IPS-11a (cell line): ENCODE results near the gene ASIP.
"Not testable (repeated sequence)": the region's sequence is repeated elsewhere in the genome, so short reads cannot be mapped to it uniquely, and the experiment has no call there.

Experiments
- H3K4me3 ChIP-seq: one replicate; pipeline ENCODE4 v1.5.1; 2013; ENCODE audit warnings: low read depth, low read length, control low read depth

ASIP gene

GRCh38 chr20:34282041-34282440 is 40.8 kb downstream of the ASIP start:
- no peak overlapping the region for H3K4me3 ChIP-seq

DNA sequence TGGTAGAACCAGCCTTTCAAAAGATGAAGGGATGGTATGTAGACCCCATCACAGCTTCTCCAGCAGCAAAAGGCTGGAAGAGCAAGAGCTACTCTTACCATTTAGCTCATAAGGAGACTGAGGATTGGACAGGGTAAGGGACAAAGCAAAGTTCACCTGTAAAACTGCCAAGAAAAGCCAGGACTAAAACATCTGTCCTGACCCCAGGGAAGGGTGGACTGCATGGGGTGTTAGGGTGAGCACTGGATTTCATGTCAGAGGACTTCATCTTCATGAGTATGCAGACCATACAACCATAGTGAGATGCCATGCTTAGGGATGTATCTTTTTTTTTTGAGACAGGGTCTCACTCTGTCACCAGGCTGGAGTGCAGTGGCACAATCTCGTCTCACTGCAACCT is 42.6 kb downstream of the ASIP start:
- no peak overlapping the region for H3K4me3 ChIP-seq

GRCh38 chr20:34285450-34285849 is 44.2 kb downstream of the ASIP start:
- H3K4me3 ChIP-seq = no peak overlapping the region

DNA sequence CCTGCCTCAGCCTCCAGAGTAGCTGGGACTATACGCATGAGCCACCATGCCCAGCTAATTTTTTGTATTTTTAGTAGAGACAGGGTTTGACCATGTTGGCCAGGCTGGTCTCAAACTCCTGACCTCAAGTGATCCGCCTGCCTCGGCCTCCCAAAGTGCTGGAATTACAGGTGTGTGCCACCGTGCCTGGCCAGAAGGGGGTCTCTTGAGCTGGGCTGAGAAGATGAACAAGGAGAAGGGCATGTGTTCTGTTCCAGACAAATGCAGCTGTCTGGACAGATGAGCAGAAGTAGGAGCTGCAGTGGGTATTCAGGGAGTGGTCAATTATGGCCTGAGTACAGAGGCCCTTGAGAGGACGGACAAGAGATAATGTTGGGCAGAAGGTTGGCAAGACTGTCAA is 46.3 kb downstream of the ASIP start:
- not testable (repeated sequence) for H3K4me3 ChIP-seq

- H3K4me3 ChIP-seq = no peak overlapping the region
Measured at GRCh38 chr20:34290471-34290870, 49.2 kb downstream of the ASIP start.

DNA sequence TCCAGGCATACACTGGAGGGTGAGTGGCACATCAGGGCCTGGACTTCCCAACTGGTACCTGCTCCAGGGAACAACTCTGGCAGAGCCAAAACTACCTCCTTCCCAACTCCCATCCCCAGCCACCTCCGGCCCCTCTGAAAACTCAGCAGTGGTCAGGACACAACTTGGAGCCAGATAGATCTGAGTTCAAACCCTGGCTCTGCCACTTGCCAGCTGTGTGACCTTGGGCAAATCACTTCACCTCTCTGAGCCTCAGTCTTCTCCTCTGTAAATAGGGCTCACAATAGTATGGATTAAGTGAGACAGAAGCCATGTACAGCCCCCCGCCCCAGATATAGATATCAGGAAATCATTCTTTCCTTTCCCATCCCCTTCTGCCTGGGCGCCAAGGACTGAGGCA is 51.3 kb downstream of the ASIP start:
- no peak overlapping the region for H3K4me3 ChIP-seq

DNA sequence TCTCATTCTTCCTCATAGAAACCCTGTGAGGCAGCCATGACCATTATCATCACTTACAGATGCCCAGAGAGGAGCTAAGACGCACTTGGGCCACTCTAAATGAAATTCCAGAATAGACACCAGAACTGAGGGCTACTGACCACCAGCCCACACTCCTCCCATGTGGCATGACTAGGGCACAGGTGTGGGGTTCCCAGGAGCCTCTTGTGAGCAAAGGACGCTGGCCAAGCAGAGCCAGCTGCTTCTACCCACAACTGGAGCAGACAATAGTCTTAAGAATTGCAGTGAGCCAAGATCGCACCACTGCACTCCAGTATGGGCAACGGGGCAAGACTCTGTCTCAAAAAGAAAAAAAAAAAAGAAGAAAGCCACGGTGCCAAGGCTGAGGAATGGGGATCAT is 51.9 kb downstream of the ASIP start:
- H3K4me3 ChIP-seq = no peak overlapping the region

GRCh38 chr20:34293589-34293988 is 52.4 kb downstream of the ASIP start:
- no peak overlapping the region for H3K4me3 ChIP-seq

GRCh38 chr20:34294563-34294962 is 53.3 kb downstream of the ASIP start:
- no peak overlapping the region for H3K4me3 ChIP-seq

DNA sequence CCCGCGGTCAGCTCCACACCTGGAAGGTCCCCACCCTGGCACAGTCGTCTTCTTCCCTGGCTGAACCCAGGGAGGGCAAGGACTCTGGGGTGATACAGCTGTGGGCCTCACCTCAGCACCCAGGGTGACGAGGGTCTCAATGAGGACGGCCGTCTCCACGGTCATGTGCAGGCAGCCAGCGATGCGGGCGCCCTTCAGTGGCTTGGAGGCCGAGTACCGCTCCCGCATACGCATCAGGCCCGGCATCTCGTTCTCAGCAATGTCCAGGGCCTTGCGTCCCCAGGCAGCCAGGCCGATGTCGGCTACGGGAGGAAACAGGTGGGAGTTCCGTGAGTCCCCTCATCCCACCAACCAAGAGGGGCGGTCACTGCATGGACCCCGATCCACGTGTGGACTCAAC is 54.1 kb downstream of the ASIP start:
- no peak overlapping the region for H3K4me3 ChIP-seq

GRCh38 chr20:34296468-34296867 is 55.2 kb downstream of the ASIP start:
- H3K4me3 ChIP-seq = no peak overlapping the region

DNA sequence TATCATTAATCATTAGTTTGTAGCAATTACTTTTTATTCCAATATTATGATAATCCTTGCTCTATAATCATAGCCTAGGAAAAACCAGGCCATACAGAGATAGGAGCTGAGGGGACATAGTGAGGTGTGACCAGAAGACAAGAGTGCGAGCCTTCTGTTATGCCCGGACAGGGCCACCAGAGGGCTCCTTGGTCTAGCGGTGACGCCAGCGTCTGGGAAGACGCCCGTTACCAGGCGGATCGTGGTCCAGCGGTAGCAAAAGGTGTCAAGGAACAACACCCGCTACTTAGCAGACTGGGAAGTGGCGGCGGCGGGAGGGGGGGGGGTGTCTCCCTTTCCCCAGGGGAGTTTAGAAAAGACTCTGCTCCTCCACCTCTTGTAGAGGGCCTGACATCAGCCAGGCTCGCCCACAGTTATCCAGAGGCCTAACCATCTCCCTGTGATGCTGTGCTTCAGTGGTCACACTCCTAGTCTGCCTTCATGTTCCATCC is 57.1 kb downstream of the ASIP start:
- not testable (repeated sequence) for H3K4me3 ChIP-seq

- H3K4me3 ChIP-seq = no peak overlapping the region
Measured at GRCh38 chr20:34299556-34300255, 58.5 kb downstream of the ASIP start.

DNA sequence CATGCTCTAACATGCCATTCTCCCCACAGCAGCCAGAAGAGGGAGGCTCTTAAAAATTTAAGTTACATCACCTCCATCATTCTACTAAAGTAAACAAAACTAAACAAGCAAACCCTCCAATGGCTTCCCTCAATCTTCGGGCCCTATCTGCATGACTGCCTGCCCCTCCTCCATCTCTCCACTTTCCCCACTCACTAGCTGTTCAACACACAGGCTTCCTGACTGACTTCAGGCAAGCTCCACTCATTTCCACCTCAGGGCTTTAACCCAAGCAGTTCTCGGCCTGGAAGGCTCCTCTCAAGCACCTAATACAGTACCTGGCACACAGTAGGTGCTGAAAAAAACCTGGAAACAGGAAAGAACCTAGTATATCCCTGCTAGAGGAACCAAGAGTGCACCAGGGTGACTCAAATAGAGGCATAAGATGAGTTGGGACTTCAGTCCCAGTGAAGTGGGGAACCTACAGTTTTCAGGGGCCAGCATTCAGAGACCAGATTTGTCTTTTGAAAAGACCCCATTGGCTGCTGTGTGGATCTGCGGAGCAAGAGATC is 59.1 kb downstream of the ASIP start:
- no peak overlapping the region for H3K4me3 ChIP-seq

DNA sequence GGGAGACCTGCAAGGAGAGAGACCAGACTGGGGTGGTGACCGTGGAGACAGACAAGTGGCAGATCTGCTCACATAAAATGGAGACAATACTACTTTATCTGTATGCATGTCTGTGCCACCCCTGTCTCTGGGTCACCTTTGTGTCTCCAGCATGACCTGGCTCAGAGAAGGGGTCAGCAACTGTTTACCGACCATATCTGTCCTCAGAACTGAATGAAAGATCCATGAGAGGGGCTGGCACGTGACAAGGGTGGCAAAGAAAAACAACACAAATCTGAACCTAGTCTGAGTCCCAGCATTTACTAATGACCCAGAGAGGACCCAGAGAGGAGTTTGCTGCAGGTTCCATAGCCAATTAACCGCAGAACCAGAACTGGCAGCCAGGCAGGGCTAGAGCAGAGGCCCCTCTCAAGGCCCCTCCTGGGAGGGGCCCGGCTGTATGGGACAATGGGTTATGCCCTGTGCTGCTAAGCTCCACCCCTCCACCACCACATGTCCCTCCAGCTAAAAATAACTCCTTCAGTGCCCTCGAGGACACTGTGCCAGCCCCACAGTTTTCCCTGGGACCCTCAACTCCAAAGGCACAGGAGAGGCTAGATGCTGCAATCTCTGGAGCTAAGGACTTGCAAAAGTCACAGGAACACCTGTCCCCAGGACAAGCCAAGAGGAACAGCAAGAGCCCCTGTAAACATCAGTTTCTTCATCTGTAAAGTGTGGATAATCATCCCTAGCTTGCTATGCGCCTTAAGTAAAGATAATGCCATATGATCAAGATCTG is 59.8 kb downstream of the ASIP start:
- H3K4me3 ChIP-seq = no peak overlapping the region

DNA sequence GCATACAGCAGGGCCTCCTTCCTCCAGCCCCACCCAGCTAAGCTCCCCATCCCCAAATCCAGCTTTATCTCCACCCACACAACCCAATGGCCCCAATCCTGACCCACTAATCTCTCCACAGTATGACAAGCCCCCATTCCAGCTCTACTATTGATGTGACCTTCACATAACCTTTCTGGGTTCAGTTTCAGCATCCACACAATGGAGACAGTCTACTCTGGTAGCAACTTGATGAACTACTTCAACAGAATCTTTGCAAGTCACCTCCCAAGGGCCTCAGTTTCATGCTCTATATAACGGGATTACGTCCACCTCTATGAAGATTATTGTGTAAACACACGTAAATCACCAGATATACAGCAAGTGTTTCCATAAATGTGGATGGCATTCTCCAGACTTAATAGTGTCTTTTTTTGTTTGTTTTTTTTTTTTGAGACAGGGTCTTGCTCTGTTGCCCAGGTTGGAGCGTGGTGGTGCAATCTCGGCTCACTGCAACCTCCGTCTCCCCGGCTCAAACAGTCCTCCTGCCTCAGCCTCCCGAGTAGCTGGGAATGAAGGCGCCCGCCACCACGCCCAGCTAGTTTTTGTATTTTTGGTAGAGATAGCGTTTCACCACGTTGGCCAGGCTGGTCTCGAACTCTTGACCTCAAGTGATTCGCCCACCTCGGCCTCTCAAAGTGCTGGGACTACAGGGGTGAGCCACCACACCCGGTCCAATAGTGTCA is 60.5 kb downstream of the ASIP start:
- peak overlapping the region; percentile 73 for H3K4me3 ChIP-seq

GRCh38 chr20:34302312-34302722 is 61.1 kb downstream of the ASIP start:
- peak overlapping the region; percentile 73 for H3K4me3 ChIP-seq

DNA sequence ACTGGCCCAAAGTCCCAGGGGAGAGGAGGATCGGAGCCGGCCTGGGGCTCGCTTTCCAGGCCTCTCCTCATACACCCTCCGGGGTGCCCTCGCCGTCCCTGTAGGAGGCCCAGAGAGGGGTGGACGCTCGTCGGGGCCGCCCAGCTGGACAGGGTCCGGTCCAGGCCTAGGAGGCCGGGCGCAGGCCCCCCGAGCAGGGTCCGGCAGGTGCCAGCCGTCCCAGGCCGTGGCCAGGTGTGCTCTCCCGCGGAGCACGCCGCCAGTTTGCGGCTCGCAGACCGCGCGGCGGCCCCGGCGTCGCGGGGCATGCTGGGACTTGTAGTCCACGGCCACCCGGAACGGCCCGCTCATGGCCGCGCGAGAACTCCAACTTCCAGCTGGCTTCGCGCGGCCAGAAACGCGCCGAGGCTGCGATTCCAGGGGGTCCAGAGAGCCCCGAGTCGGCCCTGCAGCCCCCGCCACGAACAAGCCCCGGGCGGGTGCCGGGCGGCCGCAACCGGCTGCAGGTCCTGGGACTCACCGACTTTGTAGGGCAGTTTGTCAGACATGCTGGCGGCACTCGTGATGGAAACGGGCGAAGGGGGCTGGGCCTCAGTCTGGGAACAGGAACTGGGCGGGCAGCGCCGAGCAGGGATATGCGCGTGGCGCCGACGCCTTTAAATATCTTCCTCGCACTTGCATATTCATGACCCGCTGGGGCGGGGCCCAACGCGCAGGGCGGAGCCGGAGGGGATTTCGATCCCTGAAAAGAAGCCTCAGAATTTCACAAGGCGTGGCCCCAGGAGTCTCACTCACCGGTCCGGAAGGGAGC is 61.7 kb downstream of the ASIP start, which contains the start of gene AHCY:
Gene AHCY (minus strand): TSS at position 633 of the 811 bp plus-strand sequence. CDS start 85 bp downstream, at position 548.
- peak within 1 kb of the TSS; percentile 73 for H3K4me3 ChIP-seq

GRCh38 chr20:34305333-34306230 is 64.4 kb downstream of the ASIP start:
- no peak overlapping the region for H3K4me3 ChIP-seq
